Breast epithelium (tissue), 4 donors: ENCODE results near the gene RNF212B. TPM values are rescaled to one million over a fixed set of nuclear protein-coding genes. Genes with fewer than 3 reads are reported as not detected.

Experiments used
- DNase-seq, 2 donors: peaks; one replicate each; pipeline ENCODE4 v3.0.0-alpha.2; 2019; ENCODE audit warnings: low spot score in 2 of 2
- H3K27ac ChIP-seq, 2 donors: fragments of 200-600 bp; sonication (generic) in 1 of 2; one replicate each; pipeline ENCODE4 v1.5.1; 2016 to 2019; ENCODE audit warnings: mild to moderate bottlenecking in 1 of 2
- H3K27me3 ChIP-seq, 2 donors: fragments of 200-600 bp; sonication (generic) in 1 of 2; one replicate each; pipeline versions ENCODE4 v1.5.1 to v1.6.0; 2017 to 2019; ENCODE audit warnings: control low read depth in 1 of 2, mild to moderate bottlenecking in 1 of 2
- H3K36me3 ChIP-seq: fragments of 200-600 bp; one replicate; pipeline ENCODE4 v1.5.1; 2019
- H3K4me1 ChIP-seq, 2 donors: fragments of 200-600 bp; sonication (generic); one replicate each; pipeline ENCODE4 v1.5.1; 2016 to 2019; ENCODE audit warnings: control low read depth in 1 of 2
- H3K4me3 ChIP-seq, 3 donors: fragments of 200-600 bp; sonication (generic); 1 replicate in 2 of 3; 2 replicates in 1 of 3; pipeline ENCODE4 v1.5.1; 2016 to 2019; ENCODE audit warnings: mild to moderate bottlenecking in 3 of 3, moderate library complexity in 2 of 3
- H3K9me3 ChIP-seq, 2 donors: fragments of 200-600 bp; sonication (generic) in 1 of 2; one replicate each; pipeline ENCODE4 v1.5.1; 2016 to 2019; ENCODE audit warnings: control low read depth in 1 of 2
- POLR2A ChIP-seq: fragments of 450-650 bp; IDR thresholded peaks from one replicate; pipeline ENCODE4 v1.6.1; 2016; ENCODE audit warnings: antibody characterized with exemption, mild to moderate bottlenecking, moderate library complexity
- POLR2AphosphoS5 ChIP-seq, 3 donors: sonication (generic); formaldehyde crosslinking; IDR thresholded peaks; one replicate each; pipeline ENCODE4 v1.6.1; 2017; ENCODE audit warnings: antibody characterized with exemption in 3 of 3
- intact Hi-C: fragments of 100-400 bp; cut with DNase I; formaldehyde crosslinking; loops from one replicate; pipeline ENCODE4 v1.15.1; 2023; ENCODE audit warnings: low total_unique reads
- total RNA-seq, 3 donors: library from RNA; depleted of rRNA; stranded (reverse); fragments of >200 nt; gene quantifications; one replicate each; pipeline ENCODE4 v1.1.0, GENCODE V29; 2016
- TF ChIP-seq, protein P1 (sequence below), 3 donors: fragments of 450-650 bp; IDR thresholded peaks; one replicate each; pipeline ENCODE4 v1.5.1; 2016 to 2017; ENCODE audit warnings: antibody characterized with exemption in 3 of 3, mild to moderate bottlenecking in 3 of 3, moderate library complexity in 3 of 3

The RNF212B gene
- total RNA-seq, 3 donors from 2014 or later = not detected

DNA sequence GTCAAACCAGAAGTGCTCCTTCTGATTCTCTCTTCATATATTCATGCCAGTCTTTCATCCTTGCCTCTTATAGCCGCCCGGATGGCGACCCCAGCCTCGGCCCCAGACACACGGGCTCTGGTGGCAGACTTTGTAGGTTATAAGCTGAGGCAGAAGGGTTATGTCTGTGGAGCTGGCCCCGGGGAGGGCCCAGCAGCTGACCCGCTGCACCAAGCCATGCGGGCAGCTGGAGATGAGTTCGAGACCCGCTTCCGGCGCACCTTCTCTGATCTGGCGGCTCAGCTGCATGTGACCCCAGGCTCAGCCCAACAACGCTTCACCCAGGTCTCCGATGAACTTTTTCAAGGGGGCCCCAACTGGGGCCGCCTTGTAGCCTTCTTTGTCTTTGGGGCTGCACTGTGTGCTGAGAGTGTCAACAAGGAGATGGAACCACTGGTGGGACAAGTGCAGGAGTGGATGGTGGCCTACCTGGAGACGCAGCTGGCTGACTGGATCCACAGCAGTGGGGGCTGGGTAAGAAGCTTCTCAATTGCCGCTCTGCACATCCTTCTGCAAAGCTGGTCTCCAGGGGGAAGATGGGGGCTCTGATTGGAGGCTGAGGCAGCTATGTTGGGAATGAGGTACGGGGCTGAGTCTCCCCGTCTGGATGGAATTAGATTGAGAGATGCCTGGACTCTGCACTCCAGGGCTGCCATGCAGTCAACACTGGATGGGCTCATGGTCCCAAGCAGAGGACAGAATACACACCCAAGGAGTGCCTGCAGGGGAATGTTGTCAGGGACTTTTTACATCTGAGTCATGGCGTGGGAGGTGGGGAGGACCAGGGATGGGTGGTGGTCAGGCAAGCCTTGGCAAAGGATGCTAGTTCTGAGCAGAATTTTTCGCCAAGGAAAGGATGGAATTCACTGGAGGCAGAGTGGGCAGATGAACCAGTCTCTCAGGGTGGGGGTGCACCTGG lies 70.2 kb downstream of the RNF212B start:
- H3K4me1 ChIP-seq = peaks cover 6 to 38% of the 10 kb centered on the region in 2 donors
- no peaks in the 10 kb centered on the region for H3K36me3 ChIP-seq
- no peaks in the 10 kb centered on the region for H3K9me3 ChIP-seq
- peak in 1 of 2 donors; percentile 15 for DNase-seq
- peak overlapping the region; percentile 93 to 94 for H3K27ac ChIP-seq
- peak overlapping the region; percentile 68 to 81 (median 75) for H3K4me3 ChIP-seq
- intact Hi-C loops = loop anchor here (10.0 kb wide), 1 partner anchor 247 kb away; the partner anchor contains the start of genes THTPA and ZFHX2
- H3K27me3 ChIP-seq = no peaks in the 10 kb centered on the region
- no peak for TF ChIP-seq POLR2A
- TF ChIP-seq, protein P1, sequence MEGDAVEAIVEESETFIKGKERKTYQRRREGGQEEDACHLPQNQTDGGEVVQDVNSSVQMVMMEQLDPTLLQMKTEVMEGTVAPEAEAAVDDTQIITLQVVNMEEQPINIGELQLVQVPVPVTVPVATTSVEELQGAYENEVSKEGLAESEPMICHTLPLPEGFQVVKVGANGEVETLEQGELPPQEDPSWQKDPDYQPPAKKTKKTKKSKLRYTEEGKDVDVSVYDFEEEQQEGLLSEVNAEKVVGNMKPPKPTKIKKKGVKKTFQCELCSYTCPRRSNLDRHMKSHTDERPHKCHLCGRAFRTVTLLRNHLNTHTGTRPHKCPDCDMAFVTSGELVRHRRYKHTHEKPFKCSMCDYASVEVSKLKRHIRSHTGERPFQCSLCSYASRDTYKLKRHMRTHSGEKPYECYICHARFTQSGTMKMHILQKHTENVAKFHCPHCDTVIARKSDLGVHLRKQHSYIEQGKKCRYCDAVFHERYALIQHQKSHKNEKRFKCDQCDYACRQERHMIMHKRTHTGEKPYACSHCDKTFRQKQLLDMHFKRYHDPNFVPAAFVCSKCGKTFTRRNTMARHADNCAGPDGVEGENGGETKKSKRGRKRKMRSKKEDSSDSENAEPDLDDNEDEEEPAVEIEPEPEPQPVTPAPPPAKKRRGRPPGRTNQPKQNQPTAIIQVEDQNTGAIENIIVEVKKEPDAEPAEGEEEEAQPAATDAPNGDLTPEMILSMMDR (IDR thresholded peaks at IDR 0.05) = no peak

DNA sequence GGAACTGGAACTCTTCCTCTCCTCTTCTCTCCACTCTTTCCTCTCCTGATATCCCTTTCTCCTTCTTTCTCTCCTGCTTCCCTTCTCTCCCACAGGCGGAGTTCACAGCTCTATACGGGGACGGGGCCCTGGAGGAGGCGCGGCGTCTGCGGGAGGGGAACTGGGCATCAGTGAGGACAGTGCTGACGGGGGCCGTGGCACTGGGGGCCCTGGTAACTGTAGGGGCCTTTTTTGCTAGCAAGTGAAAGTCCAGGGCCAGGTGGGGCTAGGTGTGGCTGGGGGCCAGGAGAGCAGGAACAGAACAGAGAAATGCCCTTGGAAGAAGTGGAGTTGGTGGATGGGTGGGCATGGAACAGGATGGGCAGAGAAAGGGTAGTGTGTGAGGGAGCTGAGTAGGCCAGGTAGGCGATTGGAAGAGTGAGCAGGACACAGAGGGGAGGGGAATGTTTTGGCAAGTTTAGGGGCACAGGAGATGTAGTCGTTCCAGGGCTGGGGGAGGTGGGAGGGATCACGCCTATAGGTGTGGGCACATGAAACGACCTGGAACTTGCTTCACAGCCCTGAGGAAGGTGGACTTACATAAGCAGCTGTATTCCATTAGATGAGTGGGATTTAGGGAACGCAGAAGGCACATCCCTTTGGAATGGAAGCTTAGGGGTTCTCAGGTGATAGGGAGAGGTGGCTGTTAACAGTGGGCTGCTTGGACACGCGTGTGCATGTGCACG lies 71.1 kb downstream of the RNF212B start:
- Histone ChIP-seq H3K36me3 (no peaks in the 10 kb centered on the region), H3K9me3 (no peaks in the 10 kb centered on the region), H3K27me3 (no peaks in the 10 kb centered on the region), H3K4me1 (peaks cover 6 to 38% of the 10 kb centered on the region in 2 donors), H3K4me3 (peak overlapping the region in 1 of 3 donors; percentile 81), H3K27ac (peak overlapping the region; percentile 25 to 93)
- no peak for TF ChIP-seq POLR2AphosphoS5 (IDR thresholded peaks at IDR 0.05)
- TF ChIP-seq, protein P1 (IDR thresholded peaks at IDR 0.05) = no peak
- TF ChIP-seq POLR2A = no peak
- intact Hi-C loops = loop anchor here (10.0 kb wide), 1 partner anchor 246 kb away; the partner anchor contains the start of genes THTPA and ZFHX2
- peak in 1 of 2 donors; percentile 10 for DNase-seq

DNA sequence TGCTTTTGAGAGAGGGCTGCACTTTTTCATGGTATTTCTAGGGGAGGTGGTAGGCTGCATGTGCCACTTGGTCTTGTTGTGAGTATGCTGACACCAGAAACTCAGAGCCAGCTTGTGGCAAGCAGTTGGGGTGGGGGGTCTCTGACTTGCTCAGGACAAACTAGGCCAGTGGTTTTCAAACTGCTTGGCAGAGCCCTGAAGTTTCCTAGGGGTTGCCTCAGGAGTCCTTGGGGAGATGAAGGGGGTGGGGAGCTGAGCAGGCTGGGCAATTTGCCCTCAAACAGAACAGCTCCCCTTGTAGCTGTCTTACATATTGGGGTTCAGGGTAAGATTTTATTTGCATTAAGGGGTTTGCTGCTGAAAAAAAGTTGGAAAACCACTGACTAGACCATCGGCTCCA lies 72.8 kb downstream of the RNF212B start:
- Histone ChIP-seq H3K27ac (no peak overlapping the region), H3K36me3 (no peaks in the 10 kb centered on the region), H3K9me3 (no peaks in the 10 kb centered on the region), H3K27me3 (no peaks in the 10 kb centered on the region), H3K4me1 (peaks cover 6 to 37% of the 10 kb centered on the region in 2 donors), H3K4me3 (no peak overlapping the region)
- TF ChIP-seq POLR2A (no peak), POLR2AphosphoS5 (IDR thresholded peaks at IDR 0.05) (no peak)
- TF ChIP-seq, protein P1 (IDR thresholded peaks at IDR 0.05) = no peak
- peak in 1 of 2 donors; percentile 7 for DNase-seq
- intact Hi-C loops = no loop called here

DNA sequence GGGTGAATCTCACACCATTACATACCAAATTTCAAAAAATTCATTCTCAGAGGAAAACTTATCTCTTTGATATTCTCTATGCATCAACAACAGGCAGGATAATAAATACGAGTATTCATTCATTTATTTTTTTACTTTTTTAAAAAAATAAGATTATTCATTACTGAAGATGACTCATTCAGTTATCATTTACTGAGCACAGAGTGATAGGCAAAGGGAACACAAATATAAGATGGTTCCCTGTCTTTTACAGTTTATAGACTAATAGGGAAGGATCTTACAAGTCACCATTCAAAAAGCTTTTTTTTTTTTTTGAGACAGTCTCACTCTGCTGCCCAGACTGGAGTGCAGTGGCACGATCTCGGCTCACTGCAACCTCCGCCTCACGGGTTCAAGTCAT lies 78.6 kb downstream of the RNF212B start:
- H3K36me3 ChIP-seq = no peaks in the 10 kb centered on the region
- intact Hi-C loops = no loop called here
- H3K4me3 ChIP-seq = no peak overlapping the region
- no peak overlapping the region for H3K27ac ChIP-seq
- H3K27me3 ChIP-seq = no peaks in the 10 kb centered on the region
- H3K4me1 ChIP-seq = no peaks in the 10 kb centered on the region
- no peak for DNase-seq
- TF ChIP-seq, protein P1 (IDR thresholded peaks at IDR 0.05) = no peak
- TF ChIP-seq POLR2A (no peak), POLR2AphosphoS5 (IDR thresholded peaks at IDR 0.05) (no peak)
- no peaks in the 10 kb centered on the region for H3K9me3 ChIP-seq
